Measurements from ENCODE around the gene WASHC2C.
"Not testable (repeated sequence)": the region's sequence is repeated elsewhere in the genome, so short reads cannot be mapped to it uniquely, and the experiment has no call there.

DNA sequence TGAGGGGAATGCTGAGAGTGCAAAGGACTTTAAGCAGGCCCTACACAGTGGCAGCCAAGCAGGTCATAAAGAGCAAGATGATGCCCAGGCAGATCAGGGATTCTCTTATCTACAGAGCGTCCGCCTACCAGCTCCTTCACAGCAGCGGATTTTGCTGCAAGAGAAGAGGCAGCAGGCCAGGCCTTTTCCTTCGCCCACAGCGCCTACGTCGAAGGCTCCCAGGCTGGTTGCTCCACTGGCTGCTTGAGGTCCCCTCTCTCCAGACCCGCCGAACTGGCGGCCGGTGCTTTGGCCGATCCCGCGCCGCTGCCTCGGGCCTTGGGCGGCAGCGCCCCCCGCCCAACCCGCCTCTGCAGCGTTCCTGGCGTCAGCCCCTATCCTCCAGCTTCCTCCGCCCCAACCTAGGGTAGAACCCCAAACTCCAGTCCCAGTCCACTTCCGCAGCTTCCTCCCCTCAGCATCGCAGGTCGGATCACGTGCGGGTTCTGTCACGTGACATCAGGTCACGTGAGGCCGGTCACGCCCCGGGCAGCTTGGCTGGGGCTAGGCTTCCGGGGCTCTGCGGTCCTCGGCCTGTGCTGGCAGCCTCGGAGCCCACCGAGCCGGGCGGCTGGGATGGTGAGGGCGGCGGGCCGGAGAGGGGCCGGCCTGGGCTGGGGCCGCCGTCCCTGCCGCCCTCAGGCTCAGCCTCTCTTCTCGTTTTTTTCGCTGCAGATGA, at the start of gene WASHC2C:
- not testable (repeated sequence) for TF ChIP-seq CTCF (conservative IDR thresholded peaks at IDR 0.05)
- peak; percentile 38; the same call in 1 of the 2 replicates for TF ChIP-seq ZFX (IDR thresholded peaks at IDR 0.05)
